Caco-2 (cell line): Measurements from ENCODE around the gene RALGDS. TPM values are rescaled to one million over a fixed set of nuclear protein-coding genes. Genes with fewer than 3 reads are reported as not detected.

Source experiments
- BruUV-seq: library from RNA; stranded (reverse); fragments of 400-500 nt; replicated peaks from 2 replicates; lab custom pipeline; 2021; lab: Mats Ljungman, UMichigan
- CTCF ChIA-PET: fragments of 300-600 bp; sonication (Branson Sonifier 250); formaldehyde crosslinking; loops from one replicate; lab custom pipeline; 2022; ENCODE audit warnings: antibody characterized with exemption; lab: Charles Lee
- POLR2A ChIA-PET: fragments of 300-600 bp; sonication (Branson Sonifier 250); formaldehyde crosslinking; loops from one replicate; lab custom pipeline; 2022; ENCODE audit warnings: antibody characterized with exemption; lab: Charles Lee
- DNase-seq, 2 experiments: peaks; one replicate each; pipeline versions ENCODE4 v3.0.0 to v3.0.0-alpha.2; 2020 to 2022
- H3K27me3 ChIP-seq: replicated peaks from 2 replicates; pipeline ENCODE4 v1.6.0; 2011; ENCODE audit warnings: low read length; ENCODE audit not compliant: control insufficient read depth, insufficient read depth
- H3K36me3 ChIP-seq: 2 replicates; pipeline ENCODE4 v1.5.1; 2011; ENCODE audit warnings: low read length; ENCODE audit not compliant: control insufficient read depth, insufficient read depth
- H3K4me1 ChIP-seq: fragments of 250-450 bp; sonication (Bioruptor Pico); 2 replicates; pipeline ENCODE4 v1.5.1; 2020; ENCODE audit warnings: mild to moderate bottlenecking
- H3K4me3 ChIP-seq: 2 replicates; pipeline ENCODE4 v1.5.1; 2011; ENCODE audit warnings: low read depth, mild to moderate bottlenecking, control low read depth, low read length
- H3K9me3 ChIP-seq: fragments of 250-450 bp; sonication (Bioruptor Pico); 2 replicates; pipeline ENCODE4 v1.5.1; 2020; ENCODE audit warnings: mild to moderate bottlenecking, moderate library complexity
- H3K27ac Mint-ChIP-seq: one replicate; pipeline ENCODE4 v1.8.0; 2022; ENCODE audit warnings: mixed read lengths; ENCODE audit not compliant: unreplicated experiment
- H3K27me3 Mint-ChIP-seq: one replicate; pipeline ENCODE4 v1.8.0; 2022; ENCODE audit warnings: mixed read lengths; ENCODE audit not compliant: insufficient read depth, unreplicated experiment
- H3K36me3 Mint-ChIP-seq: one replicate; pipeline ENCODE4 v1.8.0; 2022; ENCODE audit warnings: mild to moderate bottlenecking, mixed read lengths; ENCODE audit not compliant: insufficient read depth, unreplicated experiment
- H3K4me1 Mint-ChIP-seq: one replicate; pipeline ENCODE4 v1.8.0; 2022; ENCODE audit warnings: low read depth, mixed read lengths; ENCODE audit not compliant: unreplicated experiment
- H3K4me3 Mint-ChIP-seq: one replicate; pipeline ENCODE4 v1.8.0; 2022; ENCODE audit warnings: mild to moderate bottlenecking, moderate library complexity, mixed read lengths; ENCODE audit not compliant: unreplicated experiment
- H3K9me3 Mint-ChIP-seq: one replicate; pipeline ENCODE4 v1.8.0; 2022; ENCODE audit warnings: mixed read lengths; ENCODE audit not compliant: unreplicated experiment
- intact Hi-C: fragments of 100-400 bp; cut with micrococcal nuclease; formaldehyde crosslinking; loops from one replicate; pipeline ENCODE4 v1.10.0; 2022; ENCODE audit not compliant: unreplicated experiment
- total RNA-seq: library from RNA; stranded (reverse); gene quantifications from 2 replicates; pipeline ENCODE4 v1.2.3, GENCODE V29; 2022
- TF ChIP-seq, protein P1 (sequence below), 2 experiments: fragments of 200-600 bp in 1 of 2; IDR thresholded peaks; 1 replicate in 1 of 2; 2 replicates in 1 of 2; pipeline versions ENCODE4 v1.5.1 to v1.8.0; 2011 to 2022; ENCODE audit warnings: antibody characterized with exemption in 1 of 2, control low read depth in 1 of 2, inconsistent platforms in 1 of 2, low read depth in 1 of 2, low read length in 1 of 2, mild to moderate bottlenecking in 1 of 2, moderate library complexity in 1 of 2; ENCODE audit not compliant: insufficient read depth in 1 of 2, severe bottlenecking in 1 of 2, unreplicated experiment in 1 of 2

RALGDS gene
- total RNA-seq, 1 experiment from 2014 or later = 18.7 TPM

DNA sequence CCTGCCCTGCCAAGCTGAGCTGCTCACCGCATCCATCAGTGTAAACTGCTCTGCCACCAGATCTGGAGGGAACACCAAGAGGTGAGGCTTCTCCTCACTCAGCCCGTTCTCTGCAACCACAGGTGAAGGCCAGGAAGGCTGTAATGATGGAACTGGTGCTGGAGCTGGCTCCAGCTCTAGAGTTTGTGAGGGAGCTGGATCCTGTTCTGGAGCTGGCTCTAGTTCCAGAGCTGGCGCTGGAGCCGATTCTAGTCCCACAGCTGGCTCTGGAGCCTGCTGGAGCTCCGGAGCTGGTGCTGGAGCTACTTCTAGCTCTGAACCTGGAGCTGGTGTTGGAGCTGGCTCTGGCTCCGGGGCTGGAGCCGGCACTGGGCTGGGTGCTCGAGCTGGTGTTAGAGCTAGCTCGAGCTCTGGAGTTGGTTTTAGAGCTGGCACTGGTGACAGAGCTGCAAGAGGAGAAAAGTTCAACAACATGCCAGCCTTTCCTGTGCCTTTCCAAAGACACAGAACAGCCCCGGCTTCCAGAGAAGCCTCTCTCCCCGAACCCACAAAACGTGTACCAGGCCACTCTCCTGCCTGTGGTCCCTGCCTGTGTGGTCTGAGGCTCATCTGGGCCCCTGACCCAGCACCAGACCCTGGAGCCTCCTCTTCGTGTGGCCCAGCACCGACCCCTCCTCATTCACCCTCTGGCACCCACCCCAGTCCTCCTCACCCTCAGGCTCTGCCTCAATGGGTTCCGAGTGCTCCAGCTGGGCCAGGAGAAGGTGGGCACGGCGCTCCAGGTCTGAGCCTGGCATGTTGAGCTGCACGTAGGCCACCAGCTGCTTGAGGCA is 12.9 kb downstream of the RALGDS start:
- no TSS peak for BruUV-seq
- no peaks in the 10 kb centered on the region for H3K9me3 ChIP-seq
- Mint-ChIP-seq H3K9me3 (no peaks in the 10 kb centered on the region), H3K4me1 (no peaks in the 10 kb centered on the region), H3K36me3 (peaks cover 35% of the 10 kb centered on the region), H3K27ac (no peak overlapping the region), H3K27me3 (no peaks in the 10 kb centered on the region), H3K4me3 (no peak overlapping the region)
- no peaks in the 10 kb centered on the region; the same call in 1 of the 2 replicates for H3K36me3 ChIP-seq
- no peaks in the 10 kb centered on the region for H3K4me1 ChIP-seq
- H3K27me3 ChIP-seq = no peaks in the 10 kb centered on the region
- POLR2A ChIA-PET = no interaction called here
- intact Hi-C loops = no loop called here
- H3K4me3 ChIP-seq = no peak overlapping the region
- TF ChIP-seq, protein P1, sequence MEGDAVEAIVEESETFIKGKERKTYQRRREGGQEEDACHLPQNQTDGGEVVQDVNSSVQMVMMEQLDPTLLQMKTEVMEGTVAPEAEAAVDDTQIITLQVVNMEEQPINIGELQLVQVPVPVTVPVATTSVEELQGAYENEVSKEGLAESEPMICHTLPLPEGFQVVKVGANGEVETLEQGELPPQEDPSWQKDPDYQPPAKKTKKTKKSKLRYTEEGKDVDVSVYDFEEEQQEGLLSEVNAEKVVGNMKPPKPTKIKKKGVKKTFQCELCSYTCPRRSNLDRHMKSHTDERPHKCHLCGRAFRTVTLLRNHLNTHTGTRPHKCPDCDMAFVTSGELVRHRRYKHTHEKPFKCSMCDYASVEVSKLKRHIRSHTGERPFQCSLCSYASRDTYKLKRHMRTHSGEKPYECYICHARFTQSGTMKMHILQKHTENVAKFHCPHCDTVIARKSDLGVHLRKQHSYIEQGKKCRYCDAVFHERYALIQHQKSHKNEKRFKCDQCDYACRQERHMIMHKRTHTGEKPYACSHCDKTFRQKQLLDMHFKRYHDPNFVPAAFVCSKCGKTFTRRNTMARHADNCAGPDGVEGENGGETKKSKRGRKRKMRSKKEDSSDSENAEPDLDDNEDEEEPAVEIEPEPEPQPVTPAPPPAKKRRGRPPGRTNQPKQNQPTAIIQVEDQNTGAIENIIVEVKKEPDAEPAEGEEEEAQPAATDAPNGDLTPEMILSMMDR (IDR thresholded peaks at IDR 0.05; ENCODE audit: insufficient read depth in 1 of 2, low read depth in 1 of 2, low read length in 1 of 2, severe bottlenecking in 1 of 2, unreplicated experiment in 1 of 2) = no peak
- no peak for DNase-seq
- CTCF ChIA-PET = interaction anchor here (1.3 kb wide), 1 partner anchor 36 kb away, joined by 3 read pairs; no protein-coding TSS in a partner anchor

DNA sequence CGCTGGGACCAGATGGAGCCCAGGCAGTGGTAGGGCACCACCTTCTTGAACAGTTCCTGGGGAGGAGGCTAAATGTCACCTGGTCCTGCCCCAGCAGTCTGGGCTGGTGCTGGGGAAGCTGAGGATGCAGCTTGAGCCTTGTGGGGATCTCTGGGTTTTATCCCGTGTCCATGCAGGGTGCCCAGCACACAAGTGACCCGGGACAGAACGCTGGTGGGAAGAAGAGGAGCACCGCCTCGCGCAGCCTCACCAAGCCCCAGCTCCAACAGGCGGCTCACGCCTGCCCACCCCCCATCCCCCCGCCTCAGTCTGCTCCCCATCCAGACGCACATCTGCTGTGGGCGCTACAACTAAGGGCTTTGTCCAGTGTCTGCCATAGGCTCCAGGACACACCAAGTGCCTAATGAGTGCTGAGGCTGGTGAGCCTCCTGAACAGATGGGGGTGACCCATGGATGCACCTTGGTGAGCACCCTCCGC is 13.8 kb downstream of the RALGDS start:
- no peaks in the 10 kb centered on the region for H3K27me3 Mint-ChIP-seq
- intact Hi-C loops = no loop called here

More for the DNA sequence above, 13.8 kb downstream of the RALGDS start:
- Histone ChIP-seq H3K27me3 (no peaks in the 10 kb centered on the region), H3K9me3 (no peaks in the 10 kb centered on the region), H3K36me3 (no peaks in the 10 kb centered on the region; the same call in 1 of the 2 replicates), H3K4me3 (no peak overlapping the region), H3K4me1 (no peaks in the 10 kb centered on the region)
- TF ChIP-seq, protein P1 (IDR thresholded peaks at IDR 0.05; ENCODE audit: insufficient read depth in 1 of 2, low read depth in 1 of 2, low read length in 1 of 2, severe bottlenecking in 1 of 2, unreplicated experiment in 1 of 2) = no peak
- no TSS peak for BruUV-seq
- H3K9me3 Mint-ChIP-seq = no peaks in the 10 kb centered on the region
- H3K27ac Mint-ChIP-seq = no peak overlapping the region
- peaks cover 33% of the 10 kb centered on the region for H3K36me3 Mint-ChIP-seq
- POLR2A ChIA-PET = interaction anchor here (0.5 kb wide), 1 partner anchor 139 kb away, joined by 3 read pairs; no protein-coding TSS in a partner anchor
- DNase-seq = no peak
- no peaks in the 10 kb centered on the region for H3K4me1 Mint-ChIP-seq
- CTCF ChIA-PET = interaction anchor here (0.6 to 1.3 kb wide), 2 partner anchors 37 kb away, joined by 3 read pairs; no protein-coding TSS in a partner anchor
- no peak overlapping the region for H3K4me3 Mint-ChIP-seq
